Astrocyte of the cerebellum (primary cell): ENCODE data around the gene NPS.

ENCODE experiments used
- DNase-seq: peaks from one replicate; pipeline ENCODE4 v3.0.0-alpha.2; 2011; ENCODE audit warnings: low read depth
- H3K4me3 ChIP-seq: 2 replicates; pipeline ENCODE4 v1.5.1; 2011; ENCODE audit warnings: mild to moderate bottlenecking, low read depth, low read length, moderate library complexity
- CTCF ChIP-seq: IDR thresholded peaks from 2 replicates; pipeline ENCODE4 v1.5.1; 2012; ENCODE audit warnings: low read length, low read depth, moderate library complexity, mild to moderate bottlenecking; ENCODE audit errors: missing control alignments
- in situ Hi-C: cut with HindIII; loops from 2 replicates; pipeline ENCODE4 v1.10.0; 2017; ENCODE audit warnings: low sequenced_read_pairs

Gene NPS

GRCh38 chr10:127532659-127533058 is 16.4 kb upstream of the NPS start:
- TF ChIP-seq CTCF, result no peak

GRCh38 chr10:127534074-127534473 is 15.0 kb upstream of the NPS start:
- DNase-seq, result no peak
- no peak for TF ChIP-seq CTCF
- no peak overlapping the region for H3K4me3 ChIP-seq
- in situ Hi-C loops, result no loop called here

More at GRCh38 chr10:127532659-127533058, 16.4 kb upstream of the NPS start:
- H3K4me3 ChIP-seq, result no peak overlapping the region
- DNase-seq, result no peak
- in situ Hi-C loops, result no loop called here

GRCh38 chr10:127534496-127534895 is 14.6 kb upstream of the NPS start:
- no peak overlapping the region for H3K4me3 ChIP-seq
- DNase-seq, result no peak
- in situ Hi-C loops, result no loop called here
- no peak for TF ChIP-seq CTCF

GRCh38 chr10:127535802-127536515 is 13.2 kb upstream of the NPS start:
- no peak for TF ChIP-seq CTCF
- in situ Hi-C loops, result no loop called here
- no peak for DNase-seq
- no peak overlapping the region for H3K4me3 ChIP-seq

- TF ChIP-seq CTCF, result no peak
- in situ Hi-C loops, result no loop called here
- no peak for DNase-seq
- no peak overlapping the region for H3K4me3 ChIP-seq
Measured at GRCh38 chr10:127536972-127537760, 11.9 kb upstream of the NPS start.

GRCh38 chr10:127537924-127538323 is 11.2 kb upstream of the NPS start:
- H3K4me3 ChIP-seq, result no peak overlapping the region
- no peak for DNase-seq
- in situ Hi-C loops, result no loop called here
- TF ChIP-seq CTCF, result no peak
